K562 (cell line): ENCODE data around the gene MITF. TPM values are rescaled to one million over a fixed set of nuclear protein-coding genes. Genes with fewer than 3 reads are reported as not detected.
A peak's percentile ranks its signal among the peaks of the same experiment; 100 is the strongest.
"Not testable (repeated sequence)": the region's sequence is repeated elsewhere in the genome, so short reads cannot be mapped to it uniquely, and the experiment has no call there.

Source experiments
- ATAC-seq: fragments of 200-7000 bp; cut with Tn5 transposase; 3 replicates; pipeline ENCODE4 v1.9.1; 2020; ENCODE audit warnings: moderate library complexity
- BruUV-seq: library from RNA; stranded (reverse); fragments of 400-500 nt; replicated peaks from 2 replicates; lab custom pipeline; 2021; lab: Mats Ljungman, UMichigan
- CTCF ChIA-PET: fragments of 300-600 bp; formaldehyde crosslinking; extraction: SDS; loops from one replicate; lab custom pipeline; 2021; ENCODE audit warnings: low intra/inter-chr PET ratio; lab: Yijun Ruan, JAX
- POLR2A ChIA-PET: fragments of 300-600, 350-650 bp; sonication (Branson Sonifier 250); formaldehyde crosslinking; extraction: SDS; loops from one replicate; lab custom pipeline; 2021; ENCODE audit warnings: antibody characterized with exemption, inconsistent platforms; lab: Yijun Ruan, JAX
- DNase-seq, 4 experiments: peaks; one replicate each; pipeline versions ENCODE4 v3.0.0 to v3.0.0-alpha.2; 2011 to 2018; ENCODE audit warnings: low spot score in 3 of 4, mixed read lengths in 3 of 4; ENCODE audit errors: extremely low read depth in 1 of 4
- FAIRE-seq: peaks from 2 replicates; lab custom pipeline; 2011; peaks lifted over from hg19 to GRCh38; lab: Jason Lieb, UNC
- H2AFZ ChIP-seq: 2 replicates; pipeline ENCODE4 v1.6.0; 2011; ENCODE audit warnings: low read depth, low read length, control low read depth, inconsistent platforms
- H3K27ac ChIP-seq: fragments of 200-600 bp; 3 replicates; pipeline ENCODE4 v1.8.0; 2011; ENCODE audit warnings: low read depth, mild to moderate bottlenecking, control low read depth, inconsistent platforms, low read length, moderate library complexity, mixed read lengths; ENCODE audit errors: extremely low read depth
- H3K27me3 ChIP-seq, 2 experiments: fragments of 300-600 bp in 1 of 2; 2 replicates in 1 of 2; 3 replicates in 1 of 2; pipeline versions ENCODE4 v1.6.0 to v1.8.0; 2011; ENCODE audit warnings: inconsistent platforms in 2 of 2, low read length in 2 of 2, mild to moderate bottlenecking in 1 of 2, mixed read lengths in 1 of 2, moderate library complexity in 1 of 2; ENCODE audit not compliant: control insufficient read depth in 2 of 2, insufficient read depth in 2 of 2
- H3K36me3 ChIP-seq: fragments of 300-600 bp; 3 replicates; pipeline ENCODE4 v1.8.0; 2011; ENCODE audit warnings: mild to moderate bottlenecking, low read length, inconsistent platforms; ENCODE audit not compliant: control insufficient read depth, insufficient read depth
- H3K4me1 ChIP-seq, 2 experiments: fragments of 200-600 bp in 1 of 2; replicated peaks in 1 of 2; 2 replicates in 1 of 2; 3 replicates in 1 of 2; pipeline versions ENCODE4 v1.5.1 to v1.8.0; 2011; ENCODE audit warnings: inconsistent platforms in 2 of 2, low read length in 2 of 2, mild to moderate bottlenecking in 1 of 2, mixed read lengths in 1 of 2, moderate library complexity in 1 of 2; ENCODE audit not compliant: control insufficient read depth in 2 of 2, insufficient read depth in 2 of 2
- H3K4me2 ChIP-seq: 2 replicates; pipeline ENCODE4 v1.6.1; 2011; ENCODE audit warnings: low read length, control low read depth, inconsistent platforms, mixed read lengths; ENCODE audit not compliant: insufficient read depth
- H3K4me3 ChIP-seq: fragments of 200-600 bp; sonication (generic), shearing (Covaris generic); 2 replicates; pipeline ENCODE4 v1.5.1; 2016; ENCODE audit warnings: control low read depth, inconsistent platforms
- H3K79me2 ChIP-seq: fragments of 200-600 bp; 3 replicates; pipeline ENCODE4 v1.8.0; 2011; ENCODE audit warnings: low read length, inconsistent platforms; ENCODE audit not compliant: control insufficient read depth, insufficient read depth
- H3K9ac ChIP-seq, 2 experiments: 2 replicates each; pipeline versions ENCODE4 v1.6.0 to v1.6.1; 2011; ENCODE audit warnings: low read depth in 2 of 2, low read length in 2 of 2, control low read depth in 1 of 2, inconsistent platforms in 1 of 2, mild to moderate bottlenecking in 1 of 2, mixed read lengths in 1 of 2; ENCODE audit not compliant: insufficient read depth in 1 of 2
- H3K9me1 ChIP-seq: one replicate; pipeline ENCODE4 v1.6.0; 2011; ENCODE audit warnings: inconsistent platforms, mild to moderate bottlenecking, low read length, moderate library complexity; ENCODE audit not compliant: control insufficient read depth, insufficient read depth
- H3K9me3 ChIP-seq: replicated peaks from 2 replicates; pipeline ENCODE4 v1.5.1; 2011; ENCODE audit warnings: low read depth, low read length, inconsistent platforms; ENCODE audit not compliant: control insufficient read depth, insufficient read depth
- H4K20me1 ChIP-seq: replicated peaks from 2 replicates; pipeline ENCODE4 v1.6.1; 2011; ENCODE audit warnings: low read length, inconsistent platforms, mixed read lengths; ENCODE audit not compliant: control insufficient read depth, insufficient read depth
- C11orf30 ChIP-seq: fragments of 450-650 bp; IDR thresholded peaks from 2 replicates; pipeline ENCODE4 v1.6.1; 2016; ENCODE audit warnings: low read depth, mild to moderate bottlenecking
- CREB5 ChIP-seq: fragments of 250-450 bp; sonication (Bioruptor Pico); IDR thresholded peaks from 2 replicates; pipeline ENCODE4 v1.5.0; 2020; ENCODE audit warnings: mild to moderate bottlenecking
- CXXC5 ChIP-seq: fragments of 250-450 bp; sonication (Bioruptor Pico); IDR thresholded peaks from 2 replicates; pipeline ENCODE4 v1.8.0; 2022; ENCODE audit warnings: inconsistent platforms, mild to moderate bottlenecking, moderate library complexity
- MNT ChIP-seq, 2 experiments: fragments of 450-650 bp; conservative IDR thresholded peaks; 2 replicates each; pipeline ENCODE4 v1.6.1; 2017; ENCODE audit warnings: mild to moderate bottlenecking in 2 of 2, moderate library complexity in 2 of 2
- RFX1 ChIP-seq: fragments of 450-650 bp; IDR thresholded peaks from 2 replicates; pipeline ENCODE4 v1.6.1; 2016; ENCODE audit warnings: mild to moderate bottlenecking, moderate library complexity
- ZFP36 ChIP-seq: fragments of 150-350 bp; IDR thresholded peaks from 2 replicates; pipeline ENCODE4 v1.6.1; 2018; ENCODE audit warnings: low read length, low read depth; ENCODE audit not compliant: partially characterized antibody
- WGBS: fragments of 100-300 bp; shearing (Covaris generic); methylation state at CpG from one replicate; pipeline ENCODE4 v1.1.6; 2016; ENCODE audit warnings: low coverage, mixed read lengths; ENCODE audit not compliant: insufficient coverage; ENCODE audit errors: missing lambda C conversion rate; 5-methylcytosine and 5-hydroxymethylcytosine counted together
- in situ Hi-C: fragments of 300-500 bp; cut with MboI; formaldehyde crosslinking; loops from 4 replicates; pipeline ENCODE4 v1.15.0; 2018; ENCODE audit warnings: inconsistent platforms, mixed read lengths
- intact Hi-C: fragments of 100-400 bp; cut with micrococcal nuclease; formaldehyde crosslinking; loops from 2 replicates; pipeline ENCODE4 v1.14.2; 2022
- polyA plus RNA-seq, 8 experiments: library from polyadenylated mRNA; depleted of rRNA in 4 of 8; stranded (reverse) in 5 of 8; unstranded in 3 of 8; fragments of >200 nt; fragmentation: Nextera tagmentation in 2 of 8; fragmentation: Illumina TruSeq in 1 of 8; extraction: Ambion mirVana in 2 of 8; extraction: Trizol in 1 of 8; gene quantifications; 2 replicates each; pipeline versions ENCODE4 v1.2.1 to v1.2.3, GENCODE V29; 2011 to 2014; ENCODE audit warnings: inconsistent platforms in 1 of 8, missing spikeins in 1 of 8
- total RNA-seq, 7 experiments: library from RNA; depleted of rRNA in 6 of 7; stranded (reverse); fragments of >200 nt in 6 of 7; fragmentation: Illumina TruSeq in 2 of 7; extraction: Trizol in 2 of 7; gene quantifications; 2 replicates each; pipeline versions ENCODE4 v1.2.1 to v1.2.3, GENCODE V29; 2011 to 2021; ENCODE audit warnings: low replicate concordance in 1 of 7

Gene MITF
- total and polyA plus RNA-seq, 9 of the 15 experiments (the other 6 are each of a cell fraction or from before 2014, with no cell fraction given) = 5.6 to 14.9 (median 11.1) TPM

- H3K4me1 ChIP-seq, H3K4me3 ChIP-seq, H3K27me3 ChIP-seq, FAIRE-seq, BruUV-seq, H3K27ac ChIP-seq, DNase-seq, H2AFZ ChIP-seq, in situ Hi-C loops, H3K4me2 ChIP-seq, H4K20me1 ChIP-seq, H3K9ac ChIP-seq, H3K9me3 ChIP-seq, POLR2A ChIA-PET, CTCF ChIA-PET, ATAC-seq, intact Hi-C loops, H3K36me3 ChIP-seq, H3K9me1 ChIP-seq, H3K79me2 ChIP-seq: not testable (repeated sequence)
- TF ChIP-seq ZFP36 = peak; percentile 38
Measured at GRCh38 chr3:69909859-69910258, 170.6 kb downstream of the MITF start.

GRCh38 chr3:69913422-69913821 lies 174.2 kb downstream of the MITF start:
- Histone ChIP-seq H3K4me3 (no peak overlapping the region), H3K79me2 (no peaks in the 10 kb centered on the region; the same call in 2 of the 3 replicates), H3K9ac (no peak overlapping the region), H3K9me3 (peaks cover 3% of the 10 kb centered on the region; the same call in 1 of the 2 replicates), H3K4me2 (no peak overlapping the region), H3K4me1 (no peaks in the 10 kb centered on the region), H2AFZ (no peak overlapping the region), H3K27me3 (no peaks in the 10 kb centered on the region), H3K27ac (no peak overlapping the region), H4K20me1 (no peaks in the 10 kb centered on the region), H3K36me3 (no peaks in the 10 kb centered on the region), H3K9me1 (no peaks in the 10 kb centered on the region)
- FAIRE-seq (no peak), DNase-seq (no peak), ATAC-seq (no peak)
- no peak for TF ChIP-seq RFX1
- TF ChIP-seq MNT (conservative IDR thresholded peaks at IDR 0.05) = no peak
- TF ChIP-seq C11orf30 = no peak
- TF ChIP-seq CREB5 (CRISPR knock-in tag) = no peak
- TF ChIP-seq CXXC5 (CRISPR knock-in tag) = no peak
- WGBS = 95% methylated on average over 3 of the region's 3 CpGs
- ChIA-PET POLR2A (no interaction called here), CTCF (no interaction called here)
- in situ Hi-C loops (no loop called here), intact Hi-C loops (no loop called here)
- BruUV-seq = no TSS peak
